WTC11 (cell line): ENCODE measurements around the gene ANO1.

Experiments
- FOXK1 ChIP-seq: sonication (generic); formaldehyde crosslinking; IDR thresholded peaks from 2 replicates; pipeline ENCODE4 v1.8.0; 2022; ENCODE audit warnings: mild to moderate bottlenecking, moderate library complexity, missing genetic modification reagents
- GABPB1 ChIP-seq: sonication (generic); formaldehyde crosslinking; IDR thresholded peaks from 2 replicates; pipeline ENCODE4 v1.8.1; 2023; ENCODE audit warnings: mild to moderate bottlenecking, missing genetic modification reagents
- NFE2L1 ChIP-seq: sonication (generic); formaldehyde crosslinking; IDR thresholded peaks from 2 replicates; pipeline ENCODE4 v1.8.1; 2023; ENCODE audit warnings: missing genetic modification reagents
- RELA ChIP-seq: sonication (generic); formaldehyde crosslinking; IDR thresholded peaks from 2 replicates; pipeline ENCODE4 v1.8.1; 2022; ENCODE audit warnings: missing genetic modification reagents, mild to moderate bottlenecking, borderline replicate concordance
- TF ChIP-seq, protein P1 (sequence below): fragments of 200-600 bp; IDR thresholded peaks from 2 replicates; pipeline ENCODE4 v1.8.0; 2022; ENCODE audit warnings: antibody characterized with exemption
- TF ChIP-seq, protein P2 (sequence below): sonication (generic); formaldehyde crosslinking; IDR thresholded peaks from 2 replicates; pipeline ENCODE4 v1.8.0; 2022; ENCODE audit warnings: mild to moderate bottlenecking, missing genetic modification reagents
- TF ChIP-seq, protein P3 (sequence below): sonication (generic); formaldehyde crosslinking; IDR thresholded peaks from 2 replicates; pipeline ENCODE4 v1.8.1; 2023; ENCODE audit warnings: mild to moderate bottlenecking, missing genetic modification reagents, moderate library complexity
- TF ChIP-seq, protein P4 (sequence below): sonication (generic); formaldehyde crosslinking; IDR thresholded peaks from 2 replicates; pipeline ENCODE4 v1.8.0; 2022; ENCODE audit warnings: mild to moderate bottlenecking, missing genetic modification reagents

GRCh38 chr11:70054004-70054403 lies 24.1 kb upstream of the ANO1 start:
- TF ChIP-seq, protein P1, sequence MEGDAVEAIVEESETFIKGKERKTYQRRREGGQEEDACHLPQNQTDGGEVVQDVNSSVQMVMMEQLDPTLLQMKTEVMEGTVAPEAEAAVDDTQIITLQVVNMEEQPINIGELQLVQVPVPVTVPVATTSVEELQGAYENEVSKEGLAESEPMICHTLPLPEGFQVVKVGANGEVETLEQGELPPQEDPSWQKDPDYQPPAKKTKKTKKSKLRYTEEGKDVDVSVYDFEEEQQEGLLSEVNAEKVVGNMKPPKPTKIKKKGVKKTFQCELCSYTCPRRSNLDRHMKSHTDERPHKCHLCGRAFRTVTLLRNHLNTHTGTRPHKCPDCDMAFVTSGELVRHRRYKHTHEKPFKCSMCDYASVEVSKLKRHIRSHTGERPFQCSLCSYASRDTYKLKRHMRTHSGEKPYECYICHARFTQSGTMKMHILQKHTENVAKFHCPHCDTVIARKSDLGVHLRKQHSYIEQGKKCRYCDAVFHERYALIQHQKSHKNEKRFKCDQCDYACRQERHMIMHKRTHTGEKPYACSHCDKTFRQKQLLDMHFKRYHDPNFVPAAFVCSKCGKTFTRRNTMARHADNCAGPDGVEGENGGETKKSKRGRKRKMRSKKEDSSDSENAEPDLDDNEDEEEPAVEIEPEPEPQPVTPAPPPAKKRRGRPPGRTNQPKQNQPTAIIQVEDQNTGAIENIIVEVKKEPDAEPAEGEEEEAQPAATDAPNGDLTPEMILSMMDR, result no peak
- TF ChIP-seq, protein P2, sequence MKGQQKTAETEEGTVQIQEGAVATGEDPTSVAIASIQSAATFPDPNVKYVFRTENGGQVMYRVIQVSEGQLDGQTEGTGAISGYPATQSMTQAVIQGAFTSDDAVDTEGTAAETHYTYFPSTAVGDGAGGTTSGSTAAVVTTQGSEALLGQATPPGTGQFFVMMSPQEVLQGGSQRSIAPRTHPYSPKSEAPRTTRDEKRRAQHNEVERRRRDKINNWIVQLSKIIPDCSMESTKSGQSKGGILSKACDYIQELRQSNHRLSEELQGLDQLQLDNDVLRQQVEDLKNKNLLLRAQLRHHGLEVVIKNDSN (CRISPR knock-in tag), result no peak
- TF ChIP-seq GABPB1 (CRISPR knock-in tag) (no peak), FOXK1 (CRISPR knock-in tag) (no peak), RELA (CRISPR knock-in tag) (no peak), NFE2L1 (no peak)
- TF ChIP-seq, protein P3, sequence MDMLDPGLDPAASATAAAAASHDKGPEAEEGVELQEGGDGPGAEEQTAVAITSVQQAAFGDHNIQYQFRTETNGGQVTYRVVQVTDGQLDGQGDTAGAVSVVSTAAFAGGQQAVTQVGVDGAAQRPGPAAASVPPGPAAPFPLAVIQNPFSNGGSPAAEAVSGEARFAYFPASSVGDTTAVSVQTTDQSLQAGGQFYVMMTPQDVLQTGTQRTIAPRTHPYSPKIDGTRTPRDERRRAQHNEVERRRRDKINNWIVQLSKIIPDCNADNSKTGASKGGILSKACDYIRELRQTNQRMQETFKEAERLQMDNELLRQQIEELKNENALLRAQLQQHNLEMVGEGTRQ (CRISPR knock-in tag), result no peak
- TF ChIP-seq, protein P4, sequence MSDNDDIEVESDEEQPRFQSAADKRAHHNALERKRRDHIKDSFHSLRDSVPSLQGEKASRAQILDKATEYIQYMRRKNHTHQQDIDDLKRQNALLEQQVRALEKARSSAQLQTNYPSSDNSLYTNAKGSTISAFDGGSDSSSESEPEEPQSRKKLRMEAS (CRISPR knock-in tag), result no peak
